HepG2 (cell line): ENCODE data around the gene QSER1. TPM values are rescaled to one million over a fixed set of nuclear protein-coding genes. Genes with fewer than 3 reads are reported as not detected.

ENCODE experiments used
- ATAC-seq: fragments of 200-7000 bp; cut with Tn5 transposase; 3 replicates; pipeline ENCODE4 v1.9.1; 2020; ENCODE audit warnings: mild to moderate bottlenecking, moderate library complexity
- BruUV-seq: library from RNA; stranded (reverse); fragments of 400-500 nt; replicated peaks from 2 replicates; lab custom pipeline; 2021; lab: Mats Ljungman, UMichigan
- CTCF ChIA-PET: fragments of 300-600 bp; formaldehyde crosslinking; extraction: SDS; loops from one replicate; lab custom pipeline; 2021; ENCODE audit warnings: low total read pairs, inconsistent platforms, low intra/inter-chr PET ratio; lab: Yijun Ruan, JAX
- POLR2A ChIA-PET: fragments of 350-600 bp; sonication (Branson Sonifier 250); formaldehyde crosslinking; loops from one replicate; lab custom pipeline; 2020; ENCODE audit warnings: antibody characterized with exemption, inconsistent platforms; lab: Yijun Ruan, JAX
- DNase-seq: peaks from one replicate; pipeline ENCODE4 v3.0.0-alpha.2; 2015; ENCODE audit warnings: low spot score
- FAIRE-seq: peaks from 3 replicates; lab custom pipeline; 2011; peaks lifted over from hg19 to GRCh38; lab: Jason Lieb, UNC
- H2AFZ ChIP-seq: one replicate; pipeline ENCODE4 v1.6.1; 2011; ENCODE audit warnings: low read length, inconsistent platforms
- H3K27ac ChIP-seq: fragments of 300-600 bp; 3 replicates; pipeline ENCODE4 v1.8.0; 2011; ENCODE audit warnings: mixed run types, mild to moderate bottlenecking, mixed read lengths, low read length, inconsistent platforms; ENCODE audit not compliant: insufficient read depth; ENCODE audit errors: extremely low read length
- H3K27me3 ChIP-seq, 2 experiments: fragments of 200-600 bp in 1 of 2; 2 replicates in 1 of 2; 3 replicates in 1 of 2; pipeline versions ENCODE4 v1.6.0 to v1.8.0; 2011; ENCODE audit warnings: low read length in 2 of 2, mild to moderate bottlenecking in 2 of 2, moderate library complexity in 2 of 2, inconsistent platforms in 1 of 2; ENCODE audit not compliant: insufficient read depth in 2 of 2, control insufficient read depth in 1 of 2
- H3K36me3 ChIP-seq, 2 experiments: fragments of 200-600 bp in 1 of 2; replicated peaks in 1 of 2; 2 replicates in 1 of 2; 3 replicates in 1 of 2; pipeline versions ENCODE4 v1.5.1 to v1.8.0; 2011; ENCODE audit warnings: low read length in 2 of 2, inconsistent platforms in 1 of 2; ENCODE audit not compliant: insufficient read depth in 2 of 2, control insufficient read depth in 1 of 2
- H3K4me1 ChIP-seq: 2 replicates; pipeline ENCODE4 v1.5.1; 2012; ENCODE audit warnings: low read length, inconsistent platforms; ENCODE audit not compliant: insufficient read depth
- H3K4me2 ChIP-seq: 2 replicates; pipeline ENCODE4 v1.6.0; 2011; ENCODE audit warnings: low read depth, low read length, inconsistent platforms
- H3K4me3 ChIP-seq, 3 experiments: fragments of 200-600 bp in 1 of 3; sonication (generic), shearing (Covaris generic) in 1 of 3; replicated peaks in 1 of 3; 2 replicates each; pipeline ENCODE4 v1.5.1; 2011 to 2016; ENCODE audit warnings: low read length in 3 of 3, inconsistent platforms in 2 of 3, low read depth in 2 of 3, mild to moderate bottlenecking in 2 of 3, control low read depth in 1 of 3, mixed read lengths in 1 of 3; ENCODE audit not compliant: insufficient read depth in 1 of 3
- H3K79me2 ChIP-seq: one replicate; pipeline ENCODE4 v1.6.1; 2011; ENCODE audit warnings: low read length, inconsistent platforms; ENCODE audit not compliant: insufficient read depth
- H3K9ac ChIP-seq: 2 replicates; pipeline ENCODE4 v1.6.0; 2011; ENCODE audit warnings: mild to moderate bottlenecking, low read depth, low read length, inconsistent platforms; ENCODE audit not compliant: insufficient read depth
- H3K9me3 ChIP-seq: 2 replicates; pipeline ENCODE4 v1.5.1; 2012; ENCODE audit warnings: mild to moderate bottlenecking, low read length
- H4K20me1 ChIP-seq: 2 replicates; pipeline ENCODE4 v1.6.0; 2011; ENCODE audit warnings: inconsistent platforms, mild to moderate bottlenecking, low read length, moderate library complexity; ENCODE audit not compliant: insufficient read depth
- NR2F6 ChIP-seq, 2 experiments: IDR thresholded peaks; 2 replicates each; pipeline ENCODE4 v1.6.1; 2016; ENCODE audit warnings: antibody characterized with exemption in 1 of 2, mild to moderate bottlenecking in 1 of 2
- PAXIP1 ChIP-seq: sonication (generic); formaldehyde crosslinking; conservative IDR thresholded peaks from 2 replicates; pipeline ENCODE4 v1.4.0; 2020; ENCODE audit warnings: mild to moderate bottlenecking, missing genetic modification reagents, moderate library complexity
- PCBP2 ChIP-seq: fragments of 200-400 bp; formaldehyde crosslinking; optimal IDR thresholded peaks from 2 replicates; pipeline ENCODE3; 2018; ENCODE audit warnings: low read length, low read depth; ENCODE audit not compliant: poor library complexity, severe bottlenecking
- POLR2G ChIP-seq: fragments of 200-400 bp; formaldehyde crosslinking; IDR thresholded peaks from 2 replicates; pipeline ENCODE4 v1.6.1; 2018; ENCODE audit warnings: mild to moderate bottlenecking, low read depth, low read length, moderate library complexity
- PRDM4 ChIP-seq: sonication (generic); formaldehyde crosslinking; IDR thresholded peaks from 2 replicates; pipeline ENCODE4 v1.9.0; 2021; ENCODE audit warnings: missing genetic modification reagents, borderline replicate concordance
- RBAK ChIP-seq: sonication (generic); formaldehyde crosslinking; IDR thresholded peaks from 2 replicates; pipeline ENCODE4 v1.5.1; 2020; ENCODE audit warnings: mild to moderate bottlenecking, missing genetic modification reagents
- RELA ChIP-seq: sonication (generic); formaldehyde crosslinking; IDR thresholded peaks from 2 replicates; pipeline ENCODE4 v1.4.0; 2020; ENCODE audit warnings: missing genetic modification reagents
- SUZ12 ChIP-seq: fragments of 150-350 bp; IDR thresholded peaks from 2 replicates; pipeline ENCODE4 v1.6.1; 2014; ENCODE audit warnings: low read depth, low read length
- TRIM22 ChIP-seq: fragments of 450-650 bp; IDR thresholded peaks from 2 replicates; pipeline ENCODE4 v1.6.1; 2017
- ZBTB43 ChIP-seq: sonication (generic); formaldehyde crosslinking; conservative IDR thresholded peaks from 2 replicates; pipeline ENCODE4 v1.4.0; 2020; ENCODE audit warnings: missing genetic modification reagents
- ZNF12 ChIP-seq: sonication (generic); formaldehyde crosslinking; IDR thresholded peaks from 2 replicates; pipeline ENCODE4 v1.5.0; 2020; ENCODE audit warnings: missing genetic modification reagents
- ZNF230 ChIP-seq: sonication (generic); formaldehyde crosslinking; IDR thresholded peaks from 2 replicates; pipeline ENCODE4 v1.4.0; 2020; ENCODE audit warnings: mild to moderate bottlenecking, missing genetic modification reagents
- ZNF256 ChIP-seq: sonication (generic); formaldehyde crosslinking; conservative IDR thresholded peaks from 2 replicates; pipeline ENCODE4 v1.4.0; 2020; ENCODE audit warnings: missing genetic modification reagents
- ZNF30 ChIP-seq: sonication (generic); formaldehyde crosslinking; IDR thresholded peaks from 2 replicates; pipeline ENCODE4 v1.5.0; 2020; ENCODE audit warnings: mild to moderate bottlenecking, missing genetic modification reagents
- ZNF816 ChIP-seq: sonication (generic); formaldehyde crosslinking; IDR thresholded peaks from 2 replicates; pipeline ENCODE4 v1.8.0; 2022; ENCODE audit warnings: missing genetic modification reagents, mild to moderate bottlenecking, borderline replicate concordance
- ZNF878 ChIP-seq: sonication (generic); formaldehyde crosslinking; IDR thresholded peaks from 2 replicates; pipeline ENCODE4 v1.8.1; 2023; ENCODE audit warnings: mild to moderate bottlenecking, missing genetic modification reagents, moderate library complexity
- WGBS: methylation state at CpG from one replicate; pipeline ENCODE4 v1.1.6; 2017; ENCODE audit warnings: low lambda C conversion rate; 5-methylcytosine and 5-hydroxymethylcytosine counted together
- in situ Hi-C: cut with HindIII; loops from 2 replicates; pipeline ENCODE4 v1.10.0; 2017; ENCODE audit warnings: low pct_unique_long_range_greater_than_20kb; ENCODE audit not compliant: extremely low pct_ligation_motif_present
- intact Hi-C: fragments of 100-400 bp; cut with micrococcal nuclease; formaldehyde crosslinking; loops from one replicate; pipeline ENCODE4 v1.10.0; 2022; ENCODE audit not compliant: unreplicated experiment
- polyA plus RNA-seq, 8 experiments: library from polyadenylated mRNA; depleted of rRNA in 3 of 8; stranded (reverse) in 7 of 8; unstranded in 1 of 8; fragments of >200 nt; fragmentation: Illumina TruSeq in 4 of 8; extraction: Trizol in 4 of 8; gene quantifications; 2 replicates each; pipeline versions ENCODE4 v1.2.1 to v1.2.3, GENCODE V29; 2011 to 2016; ENCODE audit warnings: low read depth in 4 of 8, missing spikeins in 1 of 8, mixed read lengths in 1 of 8; ENCODE audit not compliant: insufficient read depth in 1 of 8
- total RNA-seq, 5 experiments: library from RNA; depleted of rRNA; stranded (reverse); fragments of >200 nt; fragmentation: Illumina TruSeq; extraction: Trizol; gene quantifications; 2 replicates each; pipeline ENCODE4 v1.2.3, GENCODE V29; 2016; ENCODE audit warnings: low read depth in 1 of 5

The QSER1 gene
- total and polyA plus RNA-seq, 2 of the 13 experiments (the other 11 are each of a cell fraction or from before 2014, with no cell fraction given) = 8.9 to 17.3 TPM

GRCh38 chr11:32895471-32895870, 2.9 kb downstream of the QSER1 start (continued):
- TF ChIP-seq PRDM4 (CRISPR knock-in tag) = no peak
- no peak for TF ChIP-seq ZNF12 (CRISPR knock-in tag)
- no peak for TF ChIP-seq ZNF30 (CRISPR knock-in tag)
- TF ChIP-seq ZNF256 = no peak
- TF ChIP-seq ZBTB43 (CRISPR knock-in tag) = no peak
- TF ChIP-seq, all 625 proteins: peak for 0

GRCh38 chr11:32897103-32897502, 4.5 kb downstream of the QSER1 start:
- no peak for FAIRE-seq
- ChIA-PET CTCF (no interaction called here), POLR2A (no interaction called here)
- intact Hi-C loops = no loop called here
- Histone ChIP-seq H3K4me1 (peaks cover 16% of the 10 kb centered on the region), H3K27me3 (peaks cover 0 to 3% of the 10 kb centered on the region in 2 experiments; a peak in 1 of 5 replicates), H3K79me2 (peaks cover 85% of the 10 kb centered on the region), H3K4me2 (no peak overlapping the region), H3K27ac (no peak overlapping the region), H2AFZ (no peak overlapping the region), H3K9ac (no peak overlapping the region), H3K36me3 (peaks cover 0 to 1% of the 10 kb centered on the region in 2 experiments; a peak in 4 of 5 replicates), H3K4me3 (no peak overlapping the region), H3K9me3 (no peaks in the 10 kb centered on the region), H4K20me1 (peaks cover 7% of the 10 kb centered on the region; the same call in 1 of the 2 replicates)
- no TSS peak for BruUV-seq
- no peak for DNase-seq
- no peak for ATAC-seq
- 82% methylated on average over 1 of the region's 1 CpG for WGBS
- in situ Hi-C loops = no loop called here
- no peak for TF ChIP-seq PAXIP1 (CRISPR knock-in tag)
- TF ChIP-seq ZNF878 (CRISPR knock-in tag) = no peak
- no peak for TF ChIP-seq SUZ12
- no peak for TF ChIP-seq ZNF816 (CRISPR knock-in tag)
- no peak for TF ChIP-seq TRIM22
- no peak for TF ChIP-seq RBAK (CRISPR knock-in tag)
- no peak for TF ChIP-seq PCBP2
- TF ChIP-seq NR2F6 (IDR thresholded peaks at IDR 0.05) = no peak
- no peak for TF ChIP-seq NR2F6 (CRISPR knock-in tag; IDR thresholded peaks at IDR 0.05)
- TF ChIP-seq RELA (CRISPR knock-in tag) = no peak
- no peak for TF ChIP-seq ZNF230 (CRISPR knock-in tag)
- no peak for TF ChIP-seq POLR2G
